Measurements from ENCODE around the gene ALK.

- TF ChIP-seq CTCF (IDR thresholded peaks at IDR 0.05) (no peak), EZH2 (IDR thresholded peaks at IDR 0.05; ENCODE audit: borderline replicate concordance, insufficient read depth, low read depth, low read length, poor library complexity, severe bottlenecking) (no peak)
Observed at GRCh38 chr2:29575370-29575890, 346.0 kb downstream of the ALK start.
